A549 (cell line): Measurements from ENCODE around the gene SLC16A7. TPM values are rescaled to one million over a fixed set of nuclear protein-coding genes. Genes with fewer than 3 reads are reported as not detected.

Source experiments
- ATAC-seq, 2 experiments: fragments of 200-7000 bp in 1 of 2; fragments of >200 bp in 1 of 2; cut with Nextera tagmentation in 1 of 2; cut with Tn5 transposase in 1 of 2; 3 replicates each; pipeline versions ENCODE4 v1.8.0 to v1.9.1; 2018 to 2020; ENCODE audit warnings: mild to moderate bottlenecking in 1 of 2, moderate library complexity in 1 of 2
- CTCF ChIA-PET: fragments of 300-600 bp; sonication (Branson Sonifier 250); formaldehyde crosslinking; extraction: SDS; loops from one replicate; lab custom pipeline; 2021; ENCODE audit warnings: antibody characterized with exemption, inconsistent platforms; lab: Yijun Ruan, JAX
- POLR2A ChIA-PET: fragments of 350-600 bp; formaldehyde crosslinking; extraction: SDS; loops from one replicate; lab custom pipeline; 2021; ENCODE audit warnings: antibody characterized with exemption, inconsistent platforms; lab: Yijun Ruan, JAX
- DNase-seq, 2 experiments: peaks; one replicate each; pipeline versions ENCODE4 v3.0.0 to v3.0.0-alpha.2; 2011 to 2016; ENCODE audit warnings: low read depth in 1 of 2, low spot score in 1 of 2
- FAIRE-seq: peaks from 2 replicates; lab custom pipeline; 2011; peaks lifted over from hg19 to GRCh38; lab: Jason Lieb, UNC
- H3K27ac ChIP-seq, 2 experiments: fragments of >200 bp; sonication (Bioruptor Twin); formaldehyde crosslinking; 3 replicates each; pipeline ENCODE4 v1.5.1; 2016 to 2017
- H3K4me1 ChIP-seq: fragments of >200 bp; sonication (Bioruptor Twin); formaldehyde crosslinking; 3 replicates; pipeline ENCODE4 v1.6.1; 2016
- H3K4me2 ChIP-seq: fragments of >200 bp; sonication (Bioruptor Twin); formaldehyde crosslinking; 3 replicates; pipeline ENCODE4 v1.6.1; 2016
- H3K4me3 ChIP-seq: fragments of >200 bp; sonication (Bioruptor Twin); formaldehyde crosslinking; 3 replicates; pipeline ENCODE4 v1.5.1; 2016
- H3K9me3 ChIP-seq: fragments of >200 bp; sonication (Bioruptor Twin); formaldehyde crosslinking; 3 replicates; pipeline ENCODE4 v1.6.1; 2016
- BCL3 ChIP-seq: fragments of >200 bp; sonication (Bioruptor Twin); formaldehyde crosslinking; IDR thresholded peaks from 3 replicates; pipeline ENCODE4 v1.6.1; 2016
- CBX2 ChIP-seq: fragments of 200-600 bp; sonication (generic); IDR thresholded peaks from 2 replicates; pipeline ENCODE4 v1.6.1; 2016; ENCODE audit warnings: low read depth, mild to moderate bottlenecking, borderline replicate concordance
- CBX8 ChIP-seq: fragments of 200-600 bp; sonication (generic); IDR thresholded peaks from 2 replicates; pipeline ENCODE4 v1.6.1; 2016
- CHD2 ChIP-seq: fragments of 150-350 bp; IDR thresholded peaks from 2 replicates; pipeline ENCODE4 v1.6.1; 2014; ENCODE audit warnings: low read length; ENCODE audit not compliant: partially characterized antibody
- CHD4 ChIP-seq: fragments of 200-600 bp; sonication (generic); IDR thresholded peaks from 2 replicates; pipeline ENCODE4 v1.6.1; 2016; ENCODE audit warnings: antibody characterized with exemption, mild to moderate bottlenecking, borderline replicate concordance
- EHF ChIP-seq: fragments of 250-450 bp; sonication (Bioruptor Pico); IDR thresholded peaks from 2 replicates; pipeline ENCODE4 v1.5.0; 2020; ENCODE audit warnings: mild to moderate bottlenecking
- EHMT2 ChIP-seq: fragments of 200-600 bp; sonication (generic); IDR thresholded peaks from 2 replicates; pipeline ENCODE4 v1.6.1; 2016; ENCODE audit warnings: antibody characterized with exemption, low read depth, mild to moderate bottlenecking, moderate library complexity
- ESRRA ChIP-seq: fragments of 150-350 bp; IDR thresholded peaks from 2 replicates; pipeline ENCODE4 v1.6.1; 2014; ENCODE audit warnings: mild to moderate bottlenecking, low read length, borderline replicate concordance
- FOSB ChIP-seq: fragments of 250-450 bp; sonication (Bioruptor Pico); IDR thresholded peaks from 2 replicates; pipeline ENCODE4 v1.5.0; 2020; ENCODE audit warnings: mild to moderate bottlenecking, moderate library complexity
- FOSL2 ChIP-seq, 2 experiments: fragments of 450-650 bp in 1 of 2; fragments of >200 bp in 1 of 2; sonication (Bioruptor Twin) in 1 of 2; formaldehyde crosslinking; IDR thresholded peaks; 2 replicates each; pipeline versions ENCODE4 v1.5.0 to v1.6.1; 2016 to 2020; ENCODE audit warnings: mild to moderate bottlenecking in 1 of 2, moderate library complexity in 1 of 2
- FOXS1 ChIP-seq: fragments of 250-450 bp; sonication (Bioruptor Pico); IDR thresholded peaks from 2 replicates; pipeline ENCODE4 v1.5.0; 2020; ENCODE audit warnings: mild to moderate bottlenecking, moderate library complexity
- HES2 ChIP-seq: fragments of >200 bp; sonication (Bioruptor Twin); formaldehyde crosslinking; IDR thresholded peaks from 2 replicates; pipeline ENCODE4 v1.6.1; 2016
- HEYL ChIP-seq: fragments of 250-450 bp; sonication (Bioruptor Pico); IDR thresholded peaks from 2 replicates; pipeline ENCODE4 v1.8.0; 2021; ENCODE audit warnings: mild to moderate bottlenecking, moderate library complexity
- JUN ChIP-seq, 2 experiments: fragments of >200 bp; sonication (Bioruptor Twin); formaldehyde crosslinking; IDR thresholded peaks; 2 replicates in 1 of 2; 3 replicates in 1 of 2; pipeline ENCODE4 v1.6.1; 2016 to 2017
- JUNB ChIP-seq: fragments of >200 bp; sonication (Bioruptor Twin); formaldehyde crosslinking; IDR thresholded peaks from 2 replicates; pipeline ENCODE4 v1.6.1; 2016
- KDM1A ChIP-seq: fragments of 200-600 bp; sonication (generic); IDR thresholded peaks from 2 replicates; pipeline ENCODE4 v1.6.1; 2016; ENCODE audit warnings: low read depth, mild to moderate bottlenecking
- KDM5A ChIP-seq: fragments of 200-600 bp; sonication (generic); IDR thresholded peaks from 2 replicates; pipeline ENCODE4 v1.6.1; 2016; ENCODE audit warnings: antibody characterized with exemption, mild to moderate bottlenecking
- MYC ChIP-seq: IDR thresholded peaks from 2 replicates; pipeline ENCODE4 v1.6.1; 2012; ENCODE audit warnings: mild to moderate bottlenecking, inconsistent platforms, low read length, improper control_type of control experiment, borderline replicate concordance
- PBX3 ChIP-seq: IDR thresholded peaks from 2 replicates; pipeline ENCODE4 v1.6.1; 2012
- RAD21 ChIP-seq, 2 experiments: fragments of >200 bp in 1 of 2; sonication (Bioruptor Twin) in 1 of 2; formaldehyde crosslinking in 1 of 2; IDR thresholded peaks in 1 of 2; conservative IDR thresholded peaks in 1 of 2; 2 replicates in 1 of 2; 3 replicates in 1 of 2; pipeline ENCODE4 v1.6.1; 2012 to 2018; ENCODE audit warnings: inconsistent platforms in 1 of 2
- RCOR1 ChIP-seq: fragments of 150-350 bp; IDR thresholded peaks from 2 replicates; pipeline ENCODE4 v1.6.1; 2014; ENCODE audit warnings: antibody characterized with exemption, low read length, low read depth
- RNF2 ChIP-seq: fragments of 200-600 bp; sonication (generic); IDR thresholded peaks from 2 replicates; pipeline ENCODE4 v1.6.1; 2016; ENCODE audit warnings: low read depth, mild to moderate bottlenecking, antibody characterized with exemption, moderate library complexity, borderline replicate concordance
- TFCP2L1 ChIP-seq: fragments of 250-450 bp; sonication (Bioruptor Pico); IDR thresholded peaks from 2 replicates; pipeline ENCODE4 v1.5.0; 2021; ENCODE audit warnings: mild to moderate bottlenecking
- ZC3H11A ChIP-seq: fragments of 450-650 bp; IDR thresholded peaks from 2 replicates; pipeline ENCODE4 v1.6.1; 2014; ENCODE audit warnings: antibody characterized with exemption, mild to moderate bottlenecking
- ZSCAN20 ChIP-seq: fragments of 250-450 bp; sonication (Bioruptor Pico); IDR thresholded peaks from 2 replicates; pipeline ENCODE4 v1.8.0; 2022; ENCODE audit warnings: mild to moderate bottlenecking, moderate library complexity
- WGBS: methylation state at CpG from one replicate; pipeline ENCODE4 v1.1.6; 2017; ENCODE audit errors: missing lambda C conversion rate; 5-methylcytosine and 5-hydroxymethylcytosine counted together
- polyA plus RNA-seq, 4 experiments: library from polyadenylated mRNA; depleted of rRNA in 3 of 4; stranded (reverse); fragments of >200 nt; fragmentation: RNase III in 1 of 4; extraction: RNeasy Plus Mini Kit Qiagen cat#74134 plus additional on column Dnase treatment in 1 of 4; gene quantifications; 2 replicates in 3 of 4; 3 replicates in 1 of 4; pipeline ENCODE4 v1.2.3, GENCODE V29; 2011 to 2017
- TF ChIP-seq, protein P1 (sequence below): fragments of 200-600 bp; sonication (generic); IDR thresholded peaks from 2 replicates; pipeline ENCODE4 v1.6.1; 2016; ENCODE audit warnings: antibody characterized with exemption, mild to moderate bottlenecking, moderate library complexity
- TF ChIP-seq, protein P2 (sequence below): IDR thresholded peaks from 2 replicates; pipeline ENCODE4 v1.6.1; 2012

Gene SLC16A7
- polyA plus RNA-seq, 2 of the 4 experiments (the other 2 are of a cell fraction), result 0.14 to 0.23 TPM

DNA sequence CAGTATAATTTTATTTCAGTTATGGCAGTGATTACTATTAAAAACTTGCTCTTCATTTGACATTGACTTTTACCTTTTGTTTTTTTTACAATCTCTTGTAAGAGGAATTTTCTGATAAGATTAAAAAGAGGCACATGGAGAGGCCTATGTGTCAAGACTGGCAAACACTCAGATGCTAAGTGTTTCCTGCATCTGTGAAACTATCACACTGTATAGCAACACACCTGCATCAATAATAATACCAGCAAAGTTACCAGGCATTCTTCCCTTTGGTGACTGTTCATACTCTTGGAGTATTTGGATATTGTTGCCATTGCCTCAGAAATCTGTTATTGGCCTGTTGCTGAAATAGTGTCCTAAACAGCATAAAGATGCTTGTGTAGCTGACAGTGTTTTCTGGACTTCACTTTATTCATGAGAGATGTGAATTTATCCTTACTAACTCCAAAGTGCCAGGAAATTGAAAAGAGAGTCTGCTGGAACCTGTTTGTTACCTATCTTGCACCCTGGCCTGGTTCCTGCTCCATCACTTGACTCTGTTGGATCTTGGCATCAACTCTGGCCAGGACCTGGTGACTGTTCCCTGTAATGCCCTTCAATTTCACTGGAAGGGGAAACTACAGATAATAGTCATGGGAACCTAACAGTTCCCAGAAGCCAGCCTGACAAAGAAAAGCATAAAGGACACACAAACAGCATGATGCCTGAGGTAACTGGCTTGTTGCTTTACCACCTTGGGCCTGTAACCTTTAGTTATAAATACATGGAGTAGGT lies 19.8 kb downstream of the SLC16A7 start:
- ATAC-seq, result no peak
- peaks cover 7% of the 10 kb centered on the region; the same call in 1 of the 3 replicates for H3K9me3 ChIP-seq

DNA sequence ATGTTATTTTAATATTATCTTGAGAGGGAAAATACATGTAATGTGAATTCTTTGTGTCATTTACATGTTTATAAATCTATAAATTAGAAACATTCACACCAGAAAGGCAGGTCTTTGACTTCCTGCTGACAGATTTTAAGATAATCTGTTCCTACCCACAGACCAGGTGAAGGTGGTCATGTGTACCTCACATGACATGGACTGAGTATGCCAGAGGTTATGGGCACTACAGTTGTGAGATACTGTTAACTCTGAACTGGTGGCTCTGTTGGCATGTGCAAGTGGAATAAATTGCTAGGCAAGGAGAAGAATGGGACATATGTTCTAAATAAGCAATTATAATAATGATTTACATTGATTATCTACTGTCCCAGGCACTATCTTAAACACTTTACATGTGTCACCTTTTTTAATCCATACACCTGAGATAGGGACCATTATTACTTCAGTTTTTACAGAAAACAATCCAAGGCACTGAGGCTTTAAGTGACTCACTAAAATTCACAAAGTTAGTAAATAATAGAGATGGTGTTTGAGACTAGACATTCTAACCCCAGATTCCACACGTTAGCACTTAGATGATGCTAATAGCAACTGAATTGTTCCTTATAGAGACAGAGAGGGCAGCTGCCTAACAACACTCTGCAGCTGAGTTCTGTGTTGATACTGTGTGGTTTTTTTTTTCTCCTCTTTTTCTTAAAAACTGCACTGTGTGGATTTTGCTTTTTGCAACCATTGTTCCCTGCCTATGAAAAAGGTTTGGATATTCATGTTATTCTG lies 23.8 kb downstream of the SLC16A7 start:
- FAIRE-seq, result no peak
- CTCF ChIA-PET, result no interaction called here
- no peak for TF ChIP-seq ZC3H11A
- TF ChIP-seq KDM1A, result no peak
- no peak for TF ChIP-seq RAD21 (conservative IDR thresholded peaks at IDR 0.05 in 1 of 2, IDR thresholded peaks at IDR 0.05 in 1 of 2)
- TF ChIP-seq KDM5A, result no peak
- no peak for TF ChIP-seq FOXS1
- TF ChIP-seq JUNB, result no peak
- TF ChIP-seq, protein P1, sequence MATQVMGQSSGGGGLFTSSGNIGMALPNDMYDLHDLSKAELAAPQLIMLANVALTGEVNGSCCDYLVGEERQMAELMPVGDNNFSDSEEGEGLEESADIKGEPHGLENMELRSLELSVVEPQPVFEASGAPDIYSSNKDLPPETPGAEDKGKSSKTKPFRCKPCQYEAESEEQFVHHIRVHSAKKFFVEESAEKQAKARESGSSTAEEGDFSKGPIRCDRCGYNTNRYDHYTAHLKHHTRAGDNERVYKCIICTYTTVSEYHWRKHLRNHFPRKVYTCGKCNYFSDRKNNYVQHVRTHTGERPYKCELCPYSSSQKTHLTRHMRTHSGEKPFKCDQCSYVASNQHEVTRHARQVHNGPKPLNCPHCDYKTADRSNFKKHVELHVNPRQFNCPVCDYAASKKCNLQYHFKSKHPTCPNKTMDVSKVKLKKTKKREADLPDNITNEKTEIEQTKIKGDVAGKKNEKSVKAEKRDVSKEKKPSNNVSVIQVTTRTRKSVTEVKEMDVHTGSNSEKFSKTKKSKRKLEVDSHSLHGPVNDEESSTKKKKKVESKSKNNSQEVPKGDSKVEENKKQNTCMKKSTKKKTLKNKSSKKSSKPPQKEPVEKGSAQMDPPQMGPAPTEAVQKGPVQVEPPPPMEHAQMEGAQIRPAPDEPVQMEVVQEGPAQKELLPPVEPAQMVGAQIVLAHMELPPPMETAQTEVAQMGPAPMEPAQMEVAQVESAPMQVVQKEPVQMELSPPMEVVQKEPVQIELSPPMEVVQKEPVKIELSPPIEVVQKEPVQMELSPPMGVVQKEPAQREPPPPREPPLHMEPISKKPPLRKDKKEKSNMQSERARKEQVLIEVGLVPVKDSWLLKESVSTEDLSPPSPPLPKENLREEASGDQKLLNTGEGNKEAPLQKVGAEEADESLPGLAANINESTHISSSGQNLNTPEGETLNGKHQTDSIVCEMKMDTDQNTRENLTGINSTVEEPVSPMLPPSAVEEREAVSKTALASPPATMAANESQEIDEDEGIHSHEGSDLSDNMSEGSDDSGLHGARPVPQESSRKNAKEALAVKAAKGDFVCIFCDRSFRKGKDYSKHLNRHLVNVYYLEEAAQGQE, result no peak
- TF ChIP-seq HES2, result no peak
- TF ChIP-seq ESRRA, result no peak
- TF ChIP-seq BCL3, result no peak
- TF ChIP-seq FOSB (CRISPR knock-in tag), result no peak
- TF ChIP-seq RCOR1, result no peak
- TF ChIP-seq PBX3, result no peak
- no peak for TF ChIP-seq RNF2
- TF ChIP-seq, protein P2, sequence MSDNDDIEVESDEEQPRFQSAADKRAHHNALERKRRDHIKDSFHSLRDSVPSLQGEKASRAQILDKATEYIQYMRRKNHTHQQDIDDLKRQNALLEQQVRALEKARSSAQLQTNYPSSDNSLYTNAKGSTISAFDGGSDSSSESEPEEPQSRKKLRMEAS, result no peak
- TF ChIP-seq, all 56 proteins: peak for 0
- POLR2A ChIA-PET, result no interaction called here
- no peaks in the 10 kb centered on the region for H3K9me3 ChIP-seq
- H3K27ac ChIP-seq, result no peak overlapping the region
- DNase-seq, result no peak
- no peak for ATAC-seq
- no peak overlapping the region for H3K4me3 ChIP-seq
- H3K4me1 ChIP-seq, result no peaks in the 10 kb centered on the region
- no peak overlapping the region for H3K4me2 ChIP-seq
- 7% methylated on average over 1 of the region's 1 CpG for WGBS

More for the DNA sequence above, 19.8 kb downstream of the SLC16A7 start:
- FAIRE-seq (no peak), DNase-seq (no peak)
- H3K4me2 ChIP-seq, result no peak overlapping the region
- no peak overlapping the region for H3K4me3 ChIP-seq
- TF ChIP-seq CHD2, result no peak
- no peak for TF ChIP-seq CBX8
- no peak for TF ChIP-seq FOSL2 (IDR thresholded peaks at IDR 0.05)
- TF ChIP-seq FOSL2 (CRISPR knock-in tag; IDR thresholded peaks at IDR 0.05), result no peak
- no peak for TF ChIP-seq HEYL (CRISPR knock-in tag)
- no peak for TF ChIP-seq RAD21 (conservative IDR thresholded peaks at IDR 0.05 in 1 of 2, IDR thresholded peaks at IDR 0.05 in 1 of 2)
- no peak for TF ChIP-seq RCOR1
- TF ChIP-seq ZSCAN20, result no peak
- TF ChIP-seq MYC, result no peak
- no peak for TF ChIP-seq CBX2
- no peak for TF ChIP-seq TFCP2L1
- no peak for TF ChIP-seq EHF
- no peak for TF ChIP-seq CHD4
- no peak for TF ChIP-seq EHMT2
- TF ChIP-seq JUN (IDR thresholded peaks at IDR 0.05), result no peak
- ChIA-PET CTCF (interaction anchor here (0.6 kb wide), 1 partner anchor 314 kb away, joined by 3 read pairs; no protein-coding TSS in a partner anchor), POLR2A (no interaction called here)
- H3K27ac ChIP-seq, result no peak overlapping the region
- H3K4me1 ChIP-seq, result no peaks in the 10 kb centered on the region
